Limb (tissue), 2 donors: ENCODE measurements around the gene LPGAT1.

Experiments
- DNase-seq, 2 donors: peaks; one replicate each; pipeline ENCODE4 v3.0.0-alpha.2; 2016; ENCODE audit errors: extremely low spot score in 2 of 2

The LPGAT1 gene

GRCh38 chr1:211828584-211829342 lies 1.8 kb downstream of the LPGAT1 start:
- DNase-seq: no peak

DNA sequence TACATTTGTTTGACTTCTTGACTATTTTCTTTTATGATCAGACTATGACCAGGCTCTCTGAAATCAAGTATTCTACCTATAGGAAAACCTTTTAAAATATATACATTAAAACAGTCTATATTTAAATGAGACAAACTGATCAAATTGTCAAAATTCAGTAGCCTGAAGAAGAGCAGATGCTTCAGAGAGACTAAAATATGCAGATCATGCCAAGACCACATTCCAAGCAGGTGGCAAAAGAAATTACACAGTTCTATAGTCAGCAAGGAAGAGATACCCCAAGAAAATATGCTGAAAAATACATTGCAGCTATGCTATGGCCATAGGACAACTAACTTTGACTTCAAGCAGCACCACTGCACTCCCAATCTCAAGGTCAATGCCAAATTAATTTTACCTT lies 3.5 kb downstream of the LPGAT1 start:
- no peak for DNase-seq

- no peak for DNase-seq
Observed at GRCh38 chr1:211825980-211826379, 4.6 kb downstream of the LPGAT1 start.

GRCh38 chr1:211822677-211823407 lies 7.7 kb downstream of the LPGAT1 start:
- no peak for DNase-seq

DNA sequence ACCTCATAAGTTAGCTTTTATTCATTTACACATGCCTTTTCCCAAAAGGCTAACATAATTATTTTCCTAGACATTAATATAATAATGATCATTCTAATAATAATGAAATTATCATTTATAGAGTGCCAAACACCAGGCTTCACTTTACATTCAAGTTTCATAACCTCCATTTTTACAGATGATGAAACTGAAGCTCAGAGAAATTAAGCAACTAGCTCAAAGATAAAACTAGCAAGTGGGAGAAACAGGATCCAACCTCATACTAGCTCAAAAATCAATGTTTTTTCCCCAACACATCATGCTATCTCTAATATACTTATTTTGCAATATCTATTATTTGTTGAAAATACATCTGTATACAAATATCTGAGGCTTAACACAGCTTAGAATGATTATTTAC lies 14.0 kb downstream of the LPGAT1 start:
- DNase-seq: no peak

GRCh38 chr1:211814313-211814712 lies 16.2 kb downstream of the LPGAT1 start:
- DNase-seq: no peak

DNA sequence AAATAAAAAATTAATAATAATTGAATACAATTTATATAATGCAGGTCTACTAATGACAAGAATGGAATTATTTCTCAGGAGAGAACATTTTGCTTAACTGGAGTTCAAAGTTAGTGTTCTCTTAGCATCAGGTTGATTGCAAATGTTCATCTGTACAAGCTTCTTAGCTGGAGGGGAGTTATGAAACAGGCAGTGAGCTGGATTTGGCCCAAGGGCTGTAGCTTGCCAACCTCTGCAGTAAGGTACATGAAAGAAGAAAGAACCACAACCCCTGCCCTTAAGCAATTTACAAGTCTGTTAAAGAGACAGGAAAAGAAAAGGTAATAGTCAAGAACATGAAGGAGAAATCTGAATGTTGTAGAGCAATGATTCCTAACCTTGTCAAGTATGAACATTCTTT lies 17.0 kb downstream of the LPGAT1 start:
- no peak for DNase-seq

DNA sequence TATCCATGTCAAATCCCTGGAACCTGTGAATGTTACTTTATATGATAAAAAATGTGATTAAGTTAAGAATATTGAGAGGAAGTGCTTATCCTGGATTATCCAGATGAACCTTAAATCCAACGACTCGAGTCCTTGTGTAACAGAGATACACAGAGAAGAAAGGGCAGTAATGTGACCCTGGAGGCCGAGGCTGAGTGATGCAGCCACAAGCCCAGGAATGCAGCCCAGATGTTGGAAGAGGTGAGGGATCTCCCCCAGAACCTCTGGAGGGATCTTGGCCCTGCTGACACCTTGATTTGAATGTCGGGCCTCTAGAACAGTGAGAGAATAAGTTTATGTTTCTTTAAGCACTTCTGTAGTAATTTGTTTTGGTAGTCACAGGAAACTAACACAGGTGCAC lies 18.0 kb downstream of the LPGAT1 start:
- no peak for DNase-seq

GRCh38 chr1:211811848-211812247 lies 18.7 kb downstream of the LPGAT1 start:
- DNase-seq: no peak

DNA sequence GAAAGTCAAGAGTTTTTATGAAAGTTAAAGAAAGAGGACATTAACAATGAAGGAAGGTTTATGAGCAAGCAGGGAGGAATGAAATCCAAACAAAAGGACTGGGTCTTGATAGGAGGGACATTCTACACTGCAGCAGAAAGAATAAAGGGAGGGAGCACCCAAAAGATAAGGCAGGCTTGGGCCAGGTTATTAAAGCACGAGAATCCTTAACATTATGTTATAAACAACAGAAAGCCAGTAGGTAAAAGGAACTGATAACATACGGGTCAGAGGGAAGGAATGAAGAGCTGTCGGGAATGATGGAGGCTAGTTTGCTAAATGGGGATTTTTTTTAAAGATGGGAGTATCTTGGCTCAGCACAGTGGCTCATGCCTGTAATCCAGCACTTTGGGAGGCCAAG lies 19.4 kb downstream of the LPGAT1 start:
- DNase-seq: no peak

GRCh38 chr1:211808475-211808874 lies 22.1 kb downstream of the LPGAT1 start:
- DNase-seq: no peak

- no peak for DNase-seq
Observed at GRCh38 chr1:211804915-211805314, 25.6 kb downstream of the LPGAT1 start.

GRCh38 chr1:211800925-211801607 lies 29.5 kb downstream of the LPGAT1 start:
- DNase-seq: no peak

GRCh38 chr1:211797994-211798393 lies 32.6 kb downstream of the LPGAT1 start:
- DNase-seq: no peak

DNA sequence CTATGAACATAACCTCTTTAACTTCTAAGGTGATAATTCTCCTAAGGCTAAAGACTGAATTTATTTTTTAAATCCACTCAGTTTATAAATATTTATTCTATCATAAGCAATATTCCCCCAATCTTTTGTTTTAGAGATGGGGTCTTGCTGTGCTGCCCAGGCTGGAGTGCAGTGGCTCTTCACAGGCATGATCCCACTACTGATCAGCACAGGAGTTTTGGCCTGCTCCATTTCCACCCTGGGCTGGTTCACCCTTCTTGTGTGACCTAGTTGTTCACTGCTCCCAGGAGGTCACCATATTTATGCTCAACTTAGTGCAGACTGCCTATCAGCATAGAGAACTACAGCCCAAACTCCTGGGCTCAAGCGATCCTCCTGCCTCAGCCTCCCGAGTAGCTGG lies 38.6 kb downstream of the LPGAT1 start:
- DNase-seq: no peak

DNA sequence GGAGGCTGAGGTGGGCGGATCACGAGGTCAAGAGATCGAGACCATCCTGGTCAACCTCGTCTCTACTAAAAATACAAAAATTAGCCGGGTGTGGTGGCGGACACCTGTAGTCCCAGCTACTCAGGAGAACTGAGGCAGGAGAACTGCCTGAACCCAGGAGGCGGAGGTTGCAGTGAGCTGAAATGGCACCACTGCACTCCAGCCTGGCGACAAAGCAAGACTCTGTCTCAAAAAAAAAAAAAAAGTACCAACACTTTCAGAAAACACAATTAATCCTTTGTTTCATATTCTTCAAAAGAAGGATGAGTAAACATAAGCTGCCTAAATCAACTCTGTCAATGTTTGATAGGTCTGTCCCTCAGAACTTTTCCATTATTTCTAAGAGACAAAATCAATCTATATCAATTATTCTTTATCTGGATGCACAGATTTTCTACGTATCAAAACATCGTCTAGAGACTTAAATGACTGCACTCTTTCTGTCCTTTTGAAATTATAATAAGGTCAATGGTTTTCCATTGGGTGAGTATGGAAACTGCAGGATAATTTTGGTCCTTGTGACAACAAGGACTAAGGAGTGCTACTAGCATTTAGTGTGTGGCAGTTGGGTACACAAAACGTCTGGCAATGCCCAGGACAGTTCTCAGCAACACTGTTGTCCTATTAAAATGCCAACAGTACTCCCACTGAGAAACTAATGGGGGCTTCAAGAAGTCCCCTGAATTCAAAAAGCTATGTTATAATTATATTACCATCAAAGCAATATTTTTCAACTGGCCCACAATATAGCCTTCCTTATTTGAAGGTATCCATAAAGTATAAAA lies 40.7 kb downstream of the LPGAT1 start:
- no peak for DNase-seq

DNA sequence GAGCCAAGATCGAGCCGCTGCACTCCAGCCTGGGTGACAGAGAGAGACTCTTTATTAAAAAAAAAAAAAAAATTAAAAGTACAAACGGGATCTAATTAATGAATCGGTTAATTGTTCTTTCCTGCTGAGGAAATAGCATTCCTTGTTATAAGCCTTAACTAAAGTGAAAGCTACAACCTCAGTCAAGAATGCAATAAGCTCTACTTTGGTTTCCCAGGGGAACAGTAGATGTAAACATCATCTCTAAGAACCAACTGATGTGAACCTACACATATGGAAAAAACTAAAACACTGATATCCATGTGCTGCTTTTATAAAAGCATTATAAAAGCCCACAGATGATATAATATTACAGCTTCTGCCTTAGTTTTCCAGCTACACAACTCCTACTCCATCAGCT lies 41.9 kb downstream of the LPGAT1 start:
- peak in 1 of 2 donors; percentile 12 for DNase-seq

- no peak for DNase-seq
Observed at GRCh38 chr1:211783897-211784296, 46.7 kb downstream of the LPGAT1 start.

GRCh38 chr1:211783266-211783665 lies 47.3 kb downstream of the LPGAT1 start:
- DNase-seq: no peak

- no peak for DNase-seq
Observed at GRCh38 chr1:211781260-211781659, 49.3 kb downstream of the LPGAT1 start.

- DNase-seq: no peak
Observed at GRCh38 chr1:211775170-211775569, 55.4 kb downstream of the LPGAT1 start.

DNA sequence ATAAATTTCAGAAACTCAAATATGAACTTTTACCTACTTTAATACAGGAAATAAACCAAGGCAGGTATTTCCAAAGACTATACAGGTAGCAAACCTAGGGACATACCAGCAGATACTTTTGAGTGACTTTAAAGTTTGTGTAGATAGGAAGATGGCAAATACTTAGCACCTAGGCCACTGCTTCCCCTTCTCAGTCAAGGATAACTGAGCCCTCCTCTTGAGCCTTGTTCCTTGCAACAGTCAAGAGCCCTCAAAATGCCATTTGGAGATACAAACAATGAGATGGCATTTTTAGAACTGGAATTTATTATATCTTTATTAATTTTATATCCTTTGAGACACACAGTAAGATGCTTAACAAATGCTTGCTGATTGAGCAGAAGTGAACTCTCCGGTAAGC lies 65.9 kb downstream of the LPGAT1 start:
- DNase-seq: no peak
